Osteocyte (in vitro differentiated cells): ENCODE measurements around the gene PRPF18. TPM values are rescaled to one million over a fixed set of nuclear protein-coding genes. Genes with fewer than 3 reads are reported as not detected.
A peak's percentile ranks its signal among the peaks of the same experiment; 100 is the strongest.

Experiments used
- DNase-seq: peaks from one replicate; pipeline ENCODE4 v3.0.0; 2021; ENCODE audit warnings: mixed read lengths; ENCODE audit not compliant: unreplicated experiment; ENCODE audit errors: extremely low spot score
- H3K27ac Mint-ChIP-seq: one replicate; pipeline ENCODE4 v1.8.0; 2021; ENCODE audit warnings: mild to moderate bottlenecking, mixed read lengths; ENCODE audit not compliant: unreplicated experiment
- H3K27me3 Mint-ChIP-seq: one replicate; pipeline ENCODE4 v1.8.0; 2021; ENCODE audit warnings: mixed read lengths; ENCODE audit not compliant: unreplicated experiment
- H3K36me3 Mint-ChIP-seq: one replicate; pipeline ENCODE4 v1.8.0; 2021; ENCODE audit warnings: mixed read lengths; ENCODE audit not compliant: unreplicated experiment
- H3K4me1 Mint-ChIP-seq: one replicate; pipeline ENCODE4 v1.8.0; 2021; ENCODE audit warnings: mixed read lengths; ENCODE audit not compliant: unreplicated experiment
- H3K4me3 Mint-ChIP-seq: one replicate; pipeline ENCODE4 v1.8.0; 2021; ENCODE audit warnings: mild to moderate bottlenecking, moderate library complexity, mixed read lengths; ENCODE audit not compliant: unreplicated experiment
- H3K9me3 Mint-ChIP-seq: one replicate; pipeline ENCODE4 v1.8.0; 2021; ENCODE audit warnings: mixed read lengths; ENCODE audit not compliant: unreplicated experiment
- CTCF ChIP-seq: fragments of 200-600 bp; sonication (generic); IDR thresholded peaks from 2 replicates; pipeline ENCODE4 v1.5.0; 2021; ENCODE audit warnings: antibody characterized with exemption, mild to moderate bottlenecking, moderate library complexity
- total RNA-seq: library from RNA; stranded (reverse); gene quantifications from 2 replicates; pipeline ENCODE4 v1.2.1, GENCODE V29; 2021

The PRPF18 gene
- total RNA-seq, 1 donor from 2014 or later: 19.2 TPM

- no peaks in the 10 kb centered on the region for H3K9me3 Mint-ChIP-seq
- H3K36me3 Mint-ChIP-seq: peaks cover 57% of the 10 kb centered on the region
- H3K4me3 Mint-ChIP-seq: no peak overlapping the region
- DNase-seq: no peak
- H3K27ac Mint-ChIP-seq: no peak overlapping the region
- peaks cover 8% of the 10 kb centered on the region for H3K4me1 Mint-ChIP-seq
- no peak for TF ChIP-seq CTCF
- H3K27me3 Mint-ChIP-seq: no peaks in the 10 kb centered on the region
Observed at GRCh38 chr10:13658871-13659685, 72.3 kb downstream of the PRPF18 start.

- DNase-seq: no peak
Observed at GRCh38 chr10:13659887-13660550, 73.3 kb downstream of the PRPF18 start.

GRCh38 chr10:13660551-13660920, 73.8 kb downstream of the PRPF18 start:
- no peaks in the 10 kb centered on the region for H3K27me3 Mint-ChIP-seq
- no peak overlapping the region for H3K4me3 Mint-ChIP-seq
- H3K27ac Mint-ChIP-seq: peak overlapping the region; percentile 85
- peaks cover 8% of the 10 kb centered on the region for H3K4me1 Mint-ChIP-seq
- peaks cover 55% of the 10 kb centered on the region for H3K36me3 Mint-ChIP-seq
- no peaks in the 10 kb centered on the region for H3K9me3 Mint-ChIP-seq
- TF ChIP-seq CTCF: no peak
- no peak for DNase-seq

More at GRCh38 chr10:13659887-13660550, 73.3 kb downstream of the PRPF18 start:
- Mint-ChIP-seq H3K4me1 (peaks cover 8% of the 10 kb centered on the region), H3K27ac (peak overlapping the region; percentile 85), H3K9me3 (no peaks in the 10 kb centered on the region), H3K27me3 (no peaks in the 10 kb centered on the region), H3K36me3 (peaks cover 53% of the 10 kb centered on the region), H3K4me3 (no peak overlapping the region)
- TF ChIP-seq CTCF: peak; percentile 90

- no peak for DNase-seq
- Mint-ChIP-seq H3K9me3 (no peaks in the 10 kb centered on the region), H3K4me1 (peaks cover 8% of the 10 kb centered on the region), H3K36me3 (peaks cover 51% of the 10 kb centered on the region), H3K27ac (peak overlapping the region; percentile 85), H3K27me3 (no peaks in the 10 kb centered on the region), H3K4me3 (no peak overlapping the region)
- no peak for TF ChIP-seq CTCF
Observed at GRCh38 chr10:13661256-13661655, 74.5 kb downstream of the PRPF18 start.
